HG02938 (cell line): Measurements from ENCODE around the gene SMIM35.
A peak's percentile ranks its signal among the peaks of the same experiment; 100 is the strongest.

Experiments
- ATAC-seq: cut with Tn5 transposase; IDR thresholded peaks from one replicate; pipeline ENCODE4 v1.9.1; 2021; ENCODE audit warnings: mild to moderate bottlenecking, moderate library complexity; ENCODE audit not compliant: unreplicated experiment

SMIM35 gene

GRCh38 chr11:118046051-118046963, 40.5 kb downstream of the SMIM35 start:
- no peak for ATAC-seq

- ATAC-seq = no peak
Observed at GRCh38 chr11:118045191-118045590, 41.6 kb downstream of the SMIM35 start.

- ATAC-seq = no peak
Observed at GRCh38 chr11:118042796-118043195, 44.0 kb downstream of the SMIM35 start.

GRCh38 chr11:118042141-118042540, 44.6 kb downstream of the SMIM35 start:
- no peak for ATAC-seq

GRCh38 chr11:118033443-118033842, 53.3 kb downstream of the SMIM35 start:
- ATAC-seq = no peak

- ATAC-seq = no peak
Observed at GRCh38 chr11:118028626-118029025, 58.1 kb downstream of the SMIM35 start.

- ATAC-seq = no peak
Observed at GRCh38 chr11:118027694-118028093, 59.1 kb downstream of the SMIM35 start.

GRCh38 chr11:118021146-118021545, 65.6 kb downstream of the SMIM35 start:
- no peak for ATAC-seq

GRCh38 chr11:118018401-118018800, 68.4 kb downstream of the SMIM35 start:
- ATAC-seq = no peak

GRCh38 chr11:118017631-118018315, 69.0 kb downstream of the SMIM35 start:
- no peak for ATAC-seq

GRCh38 chr11:118017111-118017510, 69.7 kb downstream of the SMIM35 start:
- ATAC-seq = no peak

GRCh38 chr11:118016104-118016503, 70.7 kb downstream of the SMIM35 start:
- ATAC-seq = no peak

GRCh38 chr11:118015385-118015841, 71.3 kb downstream of the SMIM35 start:
- no peak for ATAC-seq

GRCh38 chr11:118014022-118014421, 72.7 kb downstream of the SMIM35 start:
- no peak for ATAC-seq

GRCh38 chr11:118012083-118012669, 74.6 kb downstream of the SMIM35 start:
- no peak for ATAC-seq

- ATAC-seq = peak; percentile 81
Observed at GRCh38 chr11:118010738-118011461, 75.9 kb downstream of the SMIM35 start.

- no peak for ATAC-seq
Observed at GRCh38 chr11:118009864-118010737, 76.7 kb downstream of the SMIM35 start.

- ATAC-seq = no peak
Observed at GRCh38 chr11:118008271-118008911, 78.4 kb downstream of the SMIM35 start.

GRCh38 chr11:118007563-118008270, 79.0 kb downstream of the SMIM35 start:
- peak; percentile 38 for ATAC-seq
